ENCODE data around the gene UST. TPM values are rescaled to one million over a fixed set of nuclear protein-coding genes. Genes with fewer than 3 reads are reported as not detected.

The UST gene
- total RNA-seq, result 0.65 and 0.76 TPM in 2 replicates

DNA sequence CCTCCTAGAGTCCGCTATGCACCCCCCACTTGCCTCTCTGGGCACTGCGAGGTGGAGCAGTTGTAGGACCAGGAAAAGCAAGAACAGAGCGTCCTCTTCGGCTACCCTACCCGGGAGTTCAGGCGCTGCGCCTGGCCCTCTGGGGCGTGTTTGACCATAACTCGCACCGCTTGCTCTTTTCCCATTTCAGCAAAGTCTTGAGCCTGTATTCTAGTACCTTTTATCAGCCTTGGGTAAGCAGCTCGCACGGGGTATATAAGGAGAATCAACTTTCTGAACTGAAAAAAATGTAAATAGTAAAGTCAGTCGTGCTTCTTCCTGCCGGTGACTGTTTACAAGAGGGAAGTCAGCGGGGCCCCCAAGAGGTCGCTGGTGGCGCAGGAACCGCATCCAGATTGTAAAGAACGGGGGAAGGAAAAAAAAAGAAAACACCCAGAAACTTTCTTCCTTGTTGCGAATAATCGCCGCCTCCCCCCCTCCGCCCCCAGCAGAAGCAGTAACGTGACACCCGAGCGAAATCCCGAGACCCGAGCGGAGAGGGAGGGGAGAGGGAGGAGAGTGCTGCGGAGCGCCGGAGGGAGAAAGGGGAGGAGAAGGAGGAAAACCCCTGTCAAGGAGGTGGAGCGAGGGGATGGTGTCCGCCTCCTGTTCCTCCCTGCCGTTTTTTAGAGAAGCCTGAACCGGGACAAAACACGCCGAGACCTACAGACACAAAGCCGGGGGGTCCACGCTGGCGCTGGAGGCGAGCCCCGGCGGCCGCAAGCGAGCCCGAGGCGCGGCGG, at the start of gene UST:
Gene UST (plus strand): TSS at position 668 of the 782 bp plus-strand sequence. CDS start 401 bp downstream, outside the sequence.

